A549 (cell line): Measurements from ENCODE around the gene TMUB2. TPM values are rescaled to one million over a fixed set of nuclear protein-coding genes. Genes with fewer than 3 reads are reported as not detected.
"Not testable (repeated sequence)": the region's sequence is repeated elsewhere in the genome, so short reads cannot be mapped to it uniquely, and the experiment has no call there.

Experiments used
- ATAC-seq, 2 experiments: fragments of 200-7000 bp in 1 of 2; fragments of >200 bp in 1 of 2; cut with Nextera tagmentation in 1 of 2; cut with Tn5 transposase in 1 of 2; 3 replicates each; pipeline versions ENCODE4 v1.8.0 to v1.9.1; 2018 to 2020; ENCODE audit warnings: mild to moderate bottlenecking in 1 of 2, moderate library complexity in 1 of 2
- CTCF ChIA-PET: fragments of 300-600 bp; sonication (Branson Sonifier 250); formaldehyde crosslinking; extraction: SDS; loops from one replicate; lab custom pipeline; 2021; ENCODE audit warnings: antibody characterized with exemption, inconsistent platforms; lab: Yijun Ruan, JAX
- POLR2A ChIA-PET: fragments of 350-600 bp; formaldehyde crosslinking; extraction: SDS; loops from one replicate; lab custom pipeline; 2021; ENCODE audit warnings: antibody characterized with exemption, inconsistent platforms; lab: Yijun Ruan, JAX
- DNase-seq, 2 experiments: peaks; one replicate each; pipeline versions ENCODE4 v3.0.0 to v3.0.0-alpha.2; 2011 to 2016; ENCODE audit warnings: low read depth in 1 of 2, low spot score in 1 of 2
- FAIRE-seq: peaks from 2 replicates; lab custom pipeline; 2011; peaks lifted over from hg19 to GRCh38; lab: Jason Lieb, UNC
- H3K27ac ChIP-seq, 2 experiments: fragments of >200 bp; sonication (Bioruptor Twin); formaldehyde crosslinking; 3 replicates each; pipeline ENCODE4 v1.5.1; 2016 to 2017
- H3K4me1 ChIP-seq: fragments of >200 bp; sonication (Bioruptor Twin); formaldehyde crosslinking; 3 replicates; pipeline ENCODE4 v1.6.1; 2016
- H3K4me2 ChIP-seq: fragments of >200 bp; sonication (Bioruptor Twin); formaldehyde crosslinking; 3 replicates; pipeline ENCODE4 v1.6.1; 2016
- H3K4me3 ChIP-seq: fragments of >200 bp; sonication (Bioruptor Twin); formaldehyde crosslinking; 3 replicates; pipeline ENCODE4 v1.5.1; 2016
- H3K9me3 ChIP-seq: fragments of >200 bp; sonication (Bioruptor Twin); formaldehyde crosslinking; 3 replicates; pipeline ENCODE4 v1.6.1; 2016
- CBX2 ChIP-seq: fragments of 200-600 bp; sonication (generic); IDR thresholded peaks from 2 replicates; pipeline ENCODE4 v1.6.1; 2016; ENCODE audit warnings: low read depth, mild to moderate bottlenecking, borderline replicate concordance
- ESRRA ChIP-seq: fragments of 150-350 bp; IDR thresholded peaks from 2 replicates; pipeline ENCODE4 v1.6.1; 2014; ENCODE audit warnings: mild to moderate bottlenecking, low read length, borderline replicate concordance
- FOSL2 ChIP-seq, 2 experiments: fragments of 450-650 bp in 1 of 2; fragments of >200 bp in 1 of 2; sonication (Bioruptor Twin) in 1 of 2; formaldehyde crosslinking; IDR thresholded peaks; 2 replicates each; pipeline versions ENCODE4 v1.5.0 to v1.6.1; 2016 to 2020; ENCODE audit warnings: mild to moderate bottlenecking in 1 of 2, moderate library complexity in 1 of 2
- GATA3 ChIP-seq: IDR thresholded peaks from 2 replicates; pipeline ENCODE4 v1.6.1; 2012; ENCODE audit warnings: borderline replicate concordance
- HOXB5 ChIP-seq: fragments of 250-450 bp; sonication (Bioruptor Pico); IDR thresholded peaks from 2 replicates; pipeline ENCODE4 v1.5.0; 2020; ENCODE audit warnings: mild to moderate bottlenecking, moderate library complexity
- JUNB ChIP-seq: fragments of >200 bp; sonication (Bioruptor Twin); formaldehyde crosslinking; IDR thresholded peaks from 2 replicates; pipeline ENCODE4 v1.6.1; 2016
- MYC ChIP-seq: IDR thresholded peaks from 2 replicates; pipeline ENCODE4 v1.6.1; 2012; ENCODE audit warnings: mild to moderate bottlenecking, inconsistent platforms, low read length, improper control_type of control experiment, borderline replicate concordance
- NFE2L2 ChIP-seq: fragments of 150-350 bp; conservative IDR thresholded peaks from 2 replicates; pipeline ENCODE4 v1.6.1; 2014; ENCODE audit warnings: low read length
- NPAS2 ChIP-seq: fragments of 250-450 bp; sonication (Bioruptor Pico); IDR thresholded peaks from 2 replicates; pipeline ENCODE4 v1.8.0; 2022; ENCODE audit warnings: mild to moderate bottlenecking, moderate library complexity, borderline replicate concordance
- PHF8 ChIP-seq: fragments of 200-600 bp; sonication (generic); IDR thresholded peaks from 2 replicates; pipeline ENCODE4 v1.6.1; 2016; ENCODE audit warnings: low read depth, mild to moderate bottlenecking, antibody characterized with exemption, moderate library complexity, borderline replicate concordance
- RARB ChIP-seq: fragments of 250-450 bp; sonication (Bioruptor Pico); IDR thresholded peaks from 2 replicates; pipeline ENCODE4 v1.8.0; 2021; ENCODE audit warnings: mild to moderate bottlenecking, moderate library complexity
- ZC3H11A ChIP-seq: fragments of 450-650 bp; IDR thresholded peaks from 2 replicates; pipeline ENCODE4 v1.6.1; 2014; ENCODE audit warnings: antibody characterized with exemption, mild to moderate bottlenecking
- WGBS: methylation state at CpG from one replicate; pipeline ENCODE4 v1.1.6; 2017; ENCODE audit errors: missing lambda C conversion rate; 5-methylcytosine and 5-hydroxymethylcytosine counted together
- polyA plus RNA-seq, 4 experiments: library from polyadenylated mRNA; depleted of rRNA in 3 of 4; stranded (reverse); fragments of >200 nt; fragmentation: RNase III in 1 of 4; extraction: RNeasy Plus Mini Kit Qiagen cat#74134 plus additional on column Dnase treatment in 1 of 4; gene quantifications; 2 replicates in 3 of 4; 3 replicates in 1 of 4; pipeline ENCODE4 v1.2.3, GENCODE V29; 2011 to 2017
- TF ChIP-seq, protein P1 (sequence below): IDR thresholded peaks from 2 replicates; pipeline ENCODE4 v1.6.1; 2012
- TF ChIP-seq, protein P2 (sequence below): fragments of >200 bp; sonication (Bioruptor Twin); formaldehyde crosslinking; IDR thresholded peaks from 3 replicates; pipeline ENCODE4 v1.6.1; 2016

The TMUB2 gene
- polyA plus RNA-seq, 2 of the 4 experiments (the other 2 are of a cell fraction) = 36.2 to 42.0 TPM

GRCh38 chr17:44144966-44145739, 41.6 kb upstream of the TMUB2 start:
- Histone ChIP-seq H3K4me1 (peaks cover 14% of the 10 kb centered on the region; the same call in 2 of the 3 replicates), H3K9me3 (no peaks in the 10 kb centered on the region), H3K4me2 (no peak overlapping the region), H3K4me3 (no peak overlapping the region), H3K27ac (no peak overlapping the region; a peak in 1 of 6 replicates)
- POLR2A ChIA-PET = no interaction called here
- TF ChIP-seq FOSL2 (IDR thresholded peaks at IDR 0.05) (no peak), FOSL2 (CRISPR knock-in tag; IDR thresholded peaks at IDR 0.05) (peak; percentile 47; the same call in 1 of the 2 replicates), NPAS2 (CRISPR knock-in tag) (no peak)
- ATAC-seq = no peak
- no peak for FAIRE-seq
- DNase-seq = no peak
- CTCF ChIA-PET = interaction anchor here (0.8 to 13.3 kb wide), 10 partner anchors 17 to 389 kb away, joined by 3 to 159 read pairs (median 4); partner anchors contain the start of genes ASB16 and HDAC5
- WGBS = 77% methylated on average over 7 of the region's 7 CpGs

DNA sequence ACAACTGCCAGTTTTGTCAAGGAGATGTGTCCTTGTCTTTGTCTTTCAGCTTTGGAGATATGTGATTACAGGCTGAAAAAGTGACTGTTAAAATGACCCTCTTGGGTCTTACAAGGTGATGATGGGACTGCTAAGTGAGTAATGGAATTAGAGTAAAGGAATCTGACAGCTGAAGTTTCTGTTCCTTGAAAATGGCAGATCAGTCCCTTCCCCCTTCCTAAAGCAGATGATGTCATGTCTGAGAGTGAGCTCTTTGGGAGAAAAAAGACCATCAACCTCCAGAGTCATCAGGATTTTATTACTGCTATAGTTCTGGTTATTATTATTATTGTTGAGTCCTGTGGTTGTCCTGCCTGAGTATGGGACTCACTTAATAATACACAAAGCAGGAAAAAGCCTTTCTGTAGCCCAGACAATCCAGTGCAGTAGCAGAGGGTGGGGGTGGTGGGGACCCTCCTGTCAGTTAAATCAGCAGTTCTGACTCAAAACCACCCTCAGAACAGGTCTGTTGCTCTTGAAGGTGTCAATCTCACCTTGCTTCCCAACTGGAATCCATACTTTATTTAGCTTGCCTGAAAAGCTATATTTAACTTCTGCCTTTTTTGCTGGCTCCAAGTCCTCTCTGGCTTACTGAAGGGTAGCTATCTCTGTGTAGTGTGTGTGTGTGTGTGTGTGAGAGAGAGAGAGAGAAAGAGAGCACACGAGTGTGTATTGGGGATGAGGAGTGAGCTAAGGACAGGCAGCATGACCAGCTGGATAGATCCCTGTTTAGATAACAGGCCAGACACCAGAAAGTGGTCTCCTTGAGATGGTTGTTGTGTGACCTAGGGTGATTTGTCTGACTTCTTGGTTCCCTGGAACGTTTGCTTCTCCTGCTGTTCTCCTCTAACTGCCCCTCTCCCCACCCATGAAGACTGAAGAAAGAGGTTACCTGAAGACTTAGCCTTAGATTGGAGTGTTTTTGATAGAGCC, 40.1 kb upstream of the TMUB2 start:
- H3K9me3 ChIP-seq = no peaks in the 10 kb centered on the region
- no peak overlapping the region; a peak in 1 of 6 replicates for H3K27ac ChIP-seq
- ChIA-PET CTCF (interaction anchor here (0.8 to 13.3 kb wide), 8 partner anchors 9 to 202 kb away, joined by 3 to 159 read pairs (median 4); partner anchors contain the start of gene ASB16), POLR2A (no interaction called here)
- no peak overlapping the region for H3K4me3 ChIP-seq
- FAIRE-seq (no peak), DNase-seq (no peak), ATAC-seq (no peak)
- no peak overlapping the region for H3K4me2 ChIP-seq
- TF ChIP-seq RARB (CRISPR knock-in tag) (no peak), ESRRA (no peak), NFE2L2 (no peak)
- peaks cover 11% of the 10 kb centered on the region; the same call in 2 of the 3 replicates for H3K4me1 ChIP-seq
- WGBS = 45% methylated on average over 2 of the region's 2 CpGs

DNA sequence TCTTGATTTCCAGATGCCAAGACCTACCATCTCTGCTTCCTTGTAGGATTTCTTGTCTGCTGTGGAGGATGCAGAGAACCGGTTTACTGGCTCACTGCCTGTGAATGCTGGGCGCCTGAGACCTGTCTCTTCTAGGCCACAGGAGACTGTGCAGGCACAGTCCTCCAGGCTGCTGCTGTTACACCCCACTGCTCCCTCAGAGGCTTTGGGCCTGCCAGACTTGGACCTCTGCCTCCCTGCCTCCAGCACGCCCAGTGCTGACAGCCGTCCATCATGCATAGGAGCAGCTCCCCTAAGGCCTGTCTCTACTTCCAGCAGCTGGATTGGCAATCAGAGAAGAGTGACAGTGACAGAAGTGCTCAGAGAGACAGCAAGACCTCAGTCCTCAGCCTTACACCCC, 39.0 kb upstream of the TMUB2 start:
- 89% methylated on average over 4 of the region's 4 CpGs for WGBS
- no peak overlapping the region for H3K27ac ChIP-seq
- CTCF ChIA-PET = interaction anchor here (0.7 to 13.3 kb wide), 5 partner anchors 23 to 200 kb away, joined by 3 to 159 read pairs (median 5); partner anchors contain the start of genes ASB16 and HDAC5
- no peak overlapping the region for H3K4me3 ChIP-seq
- no peak for DNase-seq
- TF ChIP-seq PHF8 (no peak), MYC (no peak), JUNB (no peak), CBX2 (no peak), ZC3H11A (no peak), GATA3 (no peak), HOXB5 (CRISPR knock-in tag) (no peak)
- TF ChIP-seq, protein P1, sequence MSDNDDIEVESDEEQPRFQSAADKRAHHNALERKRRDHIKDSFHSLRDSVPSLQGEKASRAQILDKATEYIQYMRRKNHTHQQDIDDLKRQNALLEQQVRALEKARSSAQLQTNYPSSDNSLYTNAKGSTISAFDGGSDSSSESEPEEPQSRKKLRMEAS = no peak
- TF ChIP-seq, protein P2, sequence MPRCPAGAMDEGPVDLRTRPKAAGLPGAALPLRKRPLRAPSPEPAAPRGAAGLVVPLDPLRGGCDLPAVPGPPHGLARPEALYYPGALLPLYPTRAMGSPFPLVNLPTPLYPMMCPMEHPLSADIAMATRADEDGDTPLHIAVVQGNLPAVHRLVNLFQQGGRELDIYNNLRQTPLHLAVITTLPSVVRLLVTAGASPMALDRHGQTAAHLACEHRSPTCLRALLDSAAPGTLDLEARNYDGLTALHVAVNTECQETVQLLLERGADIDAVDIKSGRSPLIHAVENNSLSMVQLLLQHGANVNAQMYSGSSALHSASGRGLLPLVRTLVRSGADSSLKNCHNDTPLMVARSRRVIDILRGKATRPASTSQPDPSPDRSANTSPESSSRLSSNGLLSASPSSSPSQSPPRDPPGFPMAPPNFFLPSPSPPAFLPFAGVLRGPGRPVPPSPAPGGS = no peak
- TF ChIP-seq, all 56 proteins: peak for 0
- Histone ChIP-seq H3K9me3 (no peaks in the 10 kb centered on the region), H3K4me1 (peaks cover 8% of the 10 kb centered on the region; the same call in 2 of the 3 replicates), H3K4me2 (no peak overlapping the region)
- ATAC-seq = no peak
- FAIRE-seq = no peak
- POLR2A ChIA-PET = no interaction called here

GRCh38 chr17:44149066-44149465, 37.7 kb upstream of the TMUB2 start:
- H3K4me1 ChIP-seq, H3K9me3 ChIP-seq, DNase-seq, ATAC-seq, FAIRE-seq, POLR2A ChIA-PET, H3K27ac ChIP-seq, H3K4me2 ChIP-seq, H3K4me3 ChIP-seq: not testable (repeated sequence)
- WGBS = 78% methylated on average over 3 of the region's 3 CpGs
- CTCF ChIA-PET = interaction anchor here (0.5 to 13.3 kb wide), 8 partner anchors 8 to 463 kb away, joined by 3 to 159 read pairs (median 5); partner anchors contain the start of genes ASB16, HDAC5 and HROB
